22Rv1 (cell line): Measurements from ENCODE around the gene COL16A1.

Source experiments
- ZFX ChIP-seq: fragments of 450-650 bp; IDR thresholded peaks from 2 replicates; pipeline ENCODE4 v1.6.1; 2017; ENCODE audit warnings: antibody characterized with exemption, borderline replicate concordance
- TF ChIP-seq, protein P1 (sequence below): fragments of 450-650 bp; IDR thresholded peaks from 2 replicates; pipeline ENCODE4 v1.5.1; 2017; ENCODE audit warnings: mild to moderate bottlenecking

DNA sequence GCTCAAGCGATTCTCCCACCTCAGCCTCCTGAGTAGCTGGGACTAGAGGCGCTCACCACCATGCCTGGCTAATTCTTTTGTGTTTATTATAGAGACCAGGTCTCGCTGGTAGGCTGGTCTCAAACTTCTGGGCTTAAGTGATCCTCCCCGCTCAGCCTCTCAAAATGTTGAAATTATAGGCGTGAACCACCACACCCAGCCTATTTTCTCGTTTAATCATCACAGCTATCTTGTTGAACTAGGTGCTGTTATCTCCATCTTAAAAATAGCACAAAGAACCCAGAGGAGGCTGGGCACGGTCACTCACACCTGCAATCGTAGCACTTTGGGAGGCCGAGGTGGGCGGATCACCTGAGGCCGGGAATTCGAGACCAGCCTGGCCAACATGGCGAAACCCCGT is 28.1 kb downstream of the COL16A1 start:
- TF ChIP-seq, protein P1, sequence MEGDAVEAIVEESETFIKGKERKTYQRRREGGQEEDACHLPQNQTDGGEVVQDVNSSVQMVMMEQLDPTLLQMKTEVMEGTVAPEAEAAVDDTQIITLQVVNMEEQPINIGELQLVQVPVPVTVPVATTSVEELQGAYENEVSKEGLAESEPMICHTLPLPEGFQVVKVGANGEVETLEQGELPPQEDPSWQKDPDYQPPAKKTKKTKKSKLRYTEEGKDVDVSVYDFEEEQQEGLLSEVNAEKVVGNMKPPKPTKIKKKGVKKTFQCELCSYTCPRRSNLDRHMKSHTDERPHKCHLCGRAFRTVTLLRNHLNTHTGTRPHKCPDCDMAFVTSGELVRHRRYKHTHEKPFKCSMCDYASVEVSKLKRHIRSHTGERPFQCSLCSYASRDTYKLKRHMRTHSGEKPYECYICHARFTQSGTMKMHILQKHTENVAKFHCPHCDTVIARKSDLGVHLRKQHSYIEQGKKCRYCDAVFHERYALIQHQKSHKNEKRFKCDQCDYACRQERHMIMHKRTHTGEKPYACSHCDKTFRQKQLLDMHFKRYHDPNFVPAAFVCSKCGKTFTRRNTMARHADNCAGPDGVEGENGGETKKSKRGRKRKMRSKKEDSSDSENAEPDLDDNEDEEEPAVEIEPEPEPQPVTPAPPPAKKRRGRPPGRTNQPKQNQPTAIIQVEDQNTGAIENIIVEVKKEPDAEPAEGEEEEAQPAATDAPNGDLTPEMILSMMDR = no peak
- TF ChIP-seq ZFX = no peak
